ENCODE results near the gene NBDY. TPM values are rescaled to one million over a fixed set of nuclear protein-coding genes. Genes with fewer than 3 reads are reported as not detected.

NBDY gene
- total and polyA plus RNA-seq, 2 donors (not counting 3 experiments of a cell fraction or from before 2014, with no cell fraction given): 33.0 to 57.3 TPM

GRCh38 chrX:56797574-56798338 lies 68.7 kb downstream of the NBDY start:
- H3K4me2 ChIP-seq (ENCODE audit: insufficient read depth, low read length): no peak overlapping the region
- no peak for DNase-seq (ENCODE audit: low read depth, low spot score)
- no peaks in the 10 kb centered on the region for H3K9me1 ChIP-seq (replicated peaks; ENCODE audit: control insufficient read depth, extremely low read depth, insufficient read depth, low read length)
- no peaks in the 10 kb centered on the region for H4K20me1 ChIP-seq (replicated peaks; ENCODE audit: control insufficient read depth, extremely low read depth, insufficient read depth, low read length)
- no peaks in the 10 kb centered on the region for H3K79me2 ChIP-seq (ENCODE audit: control insufficient read depth, insufficient read depth, low read length)
- no peak overlapping the region for H3K9ac ChIP-seq (replicated peaks; ENCODE audit: extremely low read depth, insufficient read depth, low read length)
- dilution Hi-C loops (cut with MboI; ENCODE audit: extremely low pct_ligation_motif_present, low sequenced_read_pairs): no loop called here
- no peaks in the 10 kb centered on the region for H3K36me3 ChIP-seq (ENCODE audit: control insufficient read depth in 2 of 2, extremely low read depth in 1 of 2, insufficient read depth in 2 of 2, low read length in 2 of 2)
- TF ChIP-seq MYC (IDR thresholded peaks at IDR 0.05; ENCODE audit: low read depth, low read length) (no peak), EZH2 (IDR thresholded peaks at IDR 0.05; ENCODE audit: borderline replicate concordance, low read depth, low read length, severe bottlenecking) (no peak), POLR2AphosphoS5 (IDR thresholded peaks at IDR 0.05; ENCODE audit: insufficient read depth, low read depth, low read length) (no peak), JUN (IDR thresholded peaks at IDR 0.05; ENCODE audit: borderline replicate concordance, insufficient read depth, insufficient read length, low read depth) (no peak), POLR2A (IDR thresholded peaks at IDR 0.05; ENCODE audit: low read depth, low read length) (no peak), FOS (IDR thresholded peaks at IDR 0.05; ENCODE audit: borderline replicate concordance, insufficient read depth, low read length) (no peak), GATA2 (IDR thresholded peaks at IDR 0.05; ENCODE audit: insufficient read depth, insufficient read length, low read depth, low read length) (no peak)
- TF ChIP-seq, protein P1, sequence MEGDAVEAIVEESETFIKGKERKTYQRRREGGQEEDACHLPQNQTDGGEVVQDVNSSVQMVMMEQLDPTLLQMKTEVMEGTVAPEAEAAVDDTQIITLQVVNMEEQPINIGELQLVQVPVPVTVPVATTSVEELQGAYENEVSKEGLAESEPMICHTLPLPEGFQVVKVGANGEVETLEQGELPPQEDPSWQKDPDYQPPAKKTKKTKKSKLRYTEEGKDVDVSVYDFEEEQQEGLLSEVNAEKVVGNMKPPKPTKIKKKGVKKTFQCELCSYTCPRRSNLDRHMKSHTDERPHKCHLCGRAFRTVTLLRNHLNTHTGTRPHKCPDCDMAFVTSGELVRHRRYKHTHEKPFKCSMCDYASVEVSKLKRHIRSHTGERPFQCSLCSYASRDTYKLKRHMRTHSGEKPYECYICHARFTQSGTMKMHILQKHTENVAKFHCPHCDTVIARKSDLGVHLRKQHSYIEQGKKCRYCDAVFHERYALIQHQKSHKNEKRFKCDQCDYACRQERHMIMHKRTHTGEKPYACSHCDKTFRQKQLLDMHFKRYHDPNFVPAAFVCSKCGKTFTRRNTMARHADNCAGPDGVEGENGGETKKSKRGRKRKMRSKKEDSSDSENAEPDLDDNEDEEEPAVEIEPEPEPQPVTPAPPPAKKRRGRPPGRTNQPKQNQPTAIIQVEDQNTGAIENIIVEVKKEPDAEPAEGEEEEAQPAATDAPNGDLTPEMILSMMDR (IDR thresholded peaks at IDR 0.05; ENCODE audit: extremely low read depth in 1 of 2, insufficient read depth in 1 of 2, low read depth in 1 of 2, low read length in 2 of 2): no peak
- TF ChIP-seq, protein P2, sequence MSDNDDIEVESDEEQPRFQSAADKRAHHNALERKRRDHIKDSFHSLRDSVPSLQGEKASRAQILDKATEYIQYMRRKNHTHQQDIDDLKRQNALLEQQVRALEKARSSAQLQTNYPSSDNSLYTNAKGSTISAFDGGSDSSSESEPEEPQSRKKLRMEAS (IDR thresholded peaks at IDR 0.05; ENCODE audit: insufficient read depth, insufficient read length): no peak
- peaks cover 7% of the 10 kb centered on the region for H3K4me1 ChIP-seq (ENCODE audit: control insufficient read depth, extremely low read depth, insufficient read depth, low read length)
- no peak overlapping the region for H3K4me3 ChIP-seq (replicated peaks in 1 of 3; ENCODE audit: insufficient read depth in 1 of 3, low read depth in 1 of 3, low read length in 3 of 3)
- no peaks in the 10 kb centered on the region for H3K9me3 ChIP-seq (replicated peaks; ENCODE audit: control insufficient read depth, insufficient read depth, low read length)
- CTCF ChIA-PET: no interaction called here
- H3K27ac ChIP-seq (ENCODE audit: insufficient read depth, low read depth, low read length): no peak overlapping the region
- intact Hi-C loops (cut with micrococcal nuclease): no loop called here
- no peak for FAIRE-seq
- H3K27me3 ChIP-seq (ENCODE audit: control insufficient read depth in 2 of 2, insufficient read depth in 2 of 2, low read length in 2 of 2): no peaks in the 10 kb centered on the region
- no TSS peak for BruUV-seq (replicated peaks)
- no peak overlapping the region for H2AFZ ChIP-seq (ENCODE audit: low read depth, low read length)
- POLR2A ChIA-PET: no interaction called here
